ENCODE data around the gene DCTD.

Gene DCTD

GRCh38 chr4:182917182-182918043, at the start of gene DCTD:
Gene DCTD, minus strand, starts transcription at chr4:182917386. Its CDS starts 1,818 bp downstream, at chr4:182915568.
- peak; percentile 58 to 76 (median 58) for DNase-seq (ENCODE audit: low read depth in 3 of 3)

- DNase-seq (ENCODE audit: low read depth in 3 of 3) = no peak
Measured at GRCh38 chr4:182960746-182961145, 43.6 kb upstream of the DCTD start.

DNA sequence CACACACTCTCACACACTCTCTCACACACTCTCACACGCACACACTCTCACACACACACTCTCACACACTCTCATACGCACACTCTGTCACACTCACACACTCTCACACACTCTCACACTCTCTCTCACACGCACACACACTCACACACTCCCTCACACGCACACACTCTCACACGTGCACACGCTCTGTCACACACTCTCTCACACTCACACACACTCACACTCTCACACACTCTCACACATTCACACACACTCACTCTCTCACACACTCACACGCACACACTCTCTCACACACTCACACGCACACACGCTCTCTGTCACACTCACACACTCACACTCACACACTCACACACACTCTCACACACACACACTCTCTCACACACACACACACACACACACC, 43.0 kb upstream of the DCTD start:
- no peak for DNase-seq (ENCODE audit: low read depth in 3 of 3)

DNA sequence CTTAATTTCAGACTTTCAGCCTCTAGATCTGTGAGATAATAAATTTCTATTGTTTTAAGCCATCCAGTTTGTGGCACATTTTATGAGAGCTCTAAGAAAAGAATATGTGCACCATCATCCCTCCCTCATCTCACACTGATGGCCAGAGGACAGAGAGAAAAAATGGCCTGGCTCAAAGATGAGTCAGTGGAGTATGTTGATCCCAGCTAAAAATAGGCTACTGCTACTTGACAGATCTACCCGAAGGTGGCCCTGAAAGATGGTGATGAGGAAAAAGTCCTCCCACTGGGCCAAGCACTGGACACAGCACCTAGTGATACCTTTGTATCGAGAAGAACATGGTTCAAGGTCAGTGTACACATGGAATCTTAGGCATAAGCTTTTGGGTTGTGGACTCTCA, 38.2 kb upstream of the DCTD start:
- DNase-seq (ENCODE audit: low read depth in 3 of 3) = no peak

DNA sequence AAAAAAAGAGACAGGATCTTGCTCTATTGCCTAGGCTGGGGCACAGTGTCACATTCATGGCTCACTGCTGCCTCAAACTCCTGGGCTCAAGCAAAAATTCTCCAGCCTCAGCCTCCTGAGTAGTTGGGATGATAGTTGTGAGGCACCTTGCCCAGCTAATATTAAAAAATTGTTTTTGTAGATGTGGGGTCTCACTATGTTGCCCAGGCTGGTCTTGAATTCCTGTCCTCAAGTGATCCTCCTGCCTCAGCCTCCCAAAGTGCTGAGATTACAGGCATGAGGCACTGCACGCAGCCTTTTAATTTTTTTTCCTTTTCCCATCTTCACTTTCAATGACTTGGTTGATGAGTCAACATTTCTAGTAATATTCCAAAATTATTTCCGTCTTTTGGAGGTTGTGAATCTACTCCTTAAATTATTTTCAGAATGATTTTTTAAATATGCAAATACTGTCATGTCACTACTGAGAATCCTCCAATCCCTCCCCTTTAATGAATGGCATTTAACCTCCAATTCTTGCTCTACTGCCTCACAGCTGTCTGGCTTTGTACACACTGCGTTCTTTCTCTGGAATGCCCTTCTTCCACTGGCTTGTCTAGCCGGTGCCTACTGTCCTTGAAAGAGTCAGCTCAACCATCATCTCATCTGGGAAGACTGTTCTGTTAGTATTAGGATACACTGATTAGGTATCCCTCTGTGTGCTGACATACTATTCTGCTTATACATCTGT, 27.5 kb upstream of the DCTD start:
- DNase-seq (ENCODE audit: low read depth in 3 of 3) = no peak

DNA sequence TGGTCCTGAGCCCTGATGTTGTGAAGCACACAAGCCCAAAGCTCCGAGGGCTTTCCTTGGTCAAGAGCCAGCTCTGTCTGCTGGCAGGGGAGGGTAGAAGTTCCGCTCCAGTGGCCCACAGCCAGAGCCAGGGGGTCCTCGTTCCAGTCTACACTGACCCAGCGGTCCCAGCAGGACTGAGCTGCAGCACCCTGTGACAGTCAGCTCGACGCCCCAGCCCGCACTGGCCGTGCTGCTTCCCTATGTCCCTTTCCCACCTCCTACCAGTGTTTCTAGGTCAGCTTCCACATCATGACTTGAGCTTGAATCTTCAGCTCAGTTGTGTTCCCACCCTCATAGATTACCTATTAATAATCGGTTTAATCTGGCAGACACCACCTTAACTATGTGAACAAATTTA, 22.5 kb upstream of the DCTD start:
- no peak for DNase-seq (ENCODE audit: low read depth in 3 of 3)

GRCh38 chr4:182938205-182938645, 21.0 kb upstream of the DCTD start:
- peak; percentile 48 to 58 (median 55) for DNase-seq (ENCODE audit: low read depth in 3 of 3)

- no peak for DNase-seq (ENCODE audit: low read depth in 3 of 3)
Measured at GRCh38 chr4:182937268-182938204, 20.4 kb upstream of the DCTD start.

GRCh38 chr4:182932651-182933050, 15.5 kb upstream of the DCTD start:
- DNase-seq (ENCODE audit: low read depth in 3 of 3) = no peak

DNA sequence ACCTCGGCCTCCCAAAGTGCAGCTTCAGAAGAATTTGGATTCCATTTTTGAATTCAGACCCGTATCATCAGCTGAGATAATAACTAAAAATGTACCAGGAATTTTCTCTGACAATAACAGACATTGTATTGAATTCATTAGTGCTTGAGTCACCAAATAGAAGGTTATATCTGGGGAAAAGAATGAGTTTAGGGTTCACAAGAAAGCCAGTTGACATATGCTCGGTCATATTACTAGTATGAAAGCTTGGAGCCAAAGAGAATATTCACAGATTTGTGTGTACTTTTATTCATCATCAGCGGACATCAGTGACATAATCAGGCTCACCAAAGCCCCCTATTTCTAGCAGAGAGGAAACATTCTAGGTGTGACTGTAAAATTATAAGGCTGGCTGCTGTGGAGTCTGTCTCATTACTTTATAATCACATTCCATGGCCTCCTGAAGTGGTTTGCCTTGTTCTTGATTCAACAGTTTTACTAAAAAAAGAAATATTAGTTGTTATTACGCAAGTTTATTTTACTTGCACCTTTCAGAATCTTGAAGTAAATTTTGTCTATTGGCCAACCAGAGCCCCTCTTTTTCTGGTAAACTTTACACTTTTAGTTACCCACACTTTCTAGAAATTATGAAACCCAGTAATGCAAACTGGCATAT, 14.6 kb upstream of the DCTD start:
- no peak for DNase-seq (ENCODE audit: low read depth in 3 of 3)

GRCh38 chr4:182930889-182931288, 13.7 kb upstream of the DCTD start:
- no peak for DNase-seq (ENCODE audit: low read depth in 3 of 3)

GRCh38 chr4:182929296-182929695, 12.1 kb upstream of the DCTD start:
- no peak for DNase-seq (ENCODE audit: low read depth in 3 of 3)

DNA sequence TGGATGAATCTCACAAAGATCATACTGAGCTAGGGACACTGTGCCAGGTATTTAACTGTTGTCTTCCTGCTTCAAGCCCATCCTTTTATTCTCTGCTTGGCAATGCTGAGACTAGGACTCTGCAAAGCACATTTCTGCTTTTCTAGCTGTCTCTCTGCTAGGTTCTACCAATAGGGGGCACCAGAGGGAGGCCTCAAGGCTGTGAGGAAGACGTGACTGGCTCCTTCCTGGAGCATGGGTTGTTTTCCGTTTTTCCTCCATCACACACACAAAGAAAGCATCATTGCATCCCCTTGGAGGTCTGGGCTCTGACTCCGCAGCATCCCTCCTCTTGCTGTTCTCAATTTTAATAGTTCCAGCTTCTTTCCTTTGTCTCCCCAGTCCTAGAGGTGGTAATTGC, 10.9 kb upstream of the DCTD start:
- no peak for DNase-seq (ENCODE audit: low read depth in 3 of 3)

- DNase-seq (ENCODE audit: low read depth in 3 of 3) = no peak
Measured at GRCh38 chr4:182927505-182927904, 10.3 kb upstream of the DCTD start.

- no peak for DNase-seq (ENCODE audit: low read depth in 3 of 3)
Measured at GRCh38 chr4:182925855-182926254, 8.7 kb upstream of the DCTD start.

DNA sequence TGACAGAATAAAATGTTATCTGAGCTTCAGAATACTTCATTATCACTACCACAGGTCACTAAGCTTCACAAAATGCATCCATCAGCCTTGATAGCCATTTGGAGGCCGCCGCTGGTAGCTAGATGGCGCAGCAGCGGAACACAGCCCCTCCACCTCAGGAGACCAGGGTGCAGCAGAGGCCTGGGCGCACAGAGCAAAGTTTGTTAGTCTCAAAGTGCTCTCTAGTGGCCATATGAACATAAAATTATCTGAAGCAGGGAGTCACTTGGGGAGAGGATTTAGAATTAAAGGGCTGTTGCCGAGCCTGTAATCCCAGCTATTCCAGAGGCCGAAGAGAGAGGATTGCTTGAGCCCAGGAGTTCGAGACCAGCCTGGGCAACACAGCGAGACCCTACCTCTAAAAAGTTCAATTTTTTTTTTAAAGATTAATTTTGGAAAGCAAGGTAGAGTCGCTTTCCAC, 8.1 kb upstream of the DCTD start:
- DNase-seq (ENCODE audit: low read depth in 3 of 3) = peak in 2 of 3 donors; percentile 22 to 31

DNA sequence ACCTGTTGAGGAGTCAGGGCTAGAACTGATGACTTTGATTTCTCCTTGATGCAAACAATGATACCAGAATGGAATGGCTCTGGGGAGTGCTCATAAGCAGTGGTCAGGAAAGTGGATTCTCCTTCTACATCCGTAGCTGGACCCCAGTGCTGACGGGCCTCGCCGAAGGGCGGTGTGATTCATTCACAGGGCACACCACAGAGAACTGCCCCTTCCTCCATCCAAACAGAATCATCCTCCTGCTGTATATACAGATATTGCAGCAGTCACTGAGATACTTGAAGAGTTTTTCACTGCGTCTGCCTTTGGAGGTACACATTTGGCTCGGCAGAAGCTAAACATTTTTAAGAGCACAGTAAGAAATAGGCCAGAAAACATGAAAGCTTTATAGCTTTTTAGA, 7.3 kb upstream of the DCTD start:
- no peak for DNase-seq (ENCODE audit: low read depth in 3 of 3)

GRCh38 chr4:182923796-182924340, 6.7 kb upstream of the DCTD start:
- no peak for DNase-seq (ENCODE audit: low read depth in 3 of 3)

DNA sequence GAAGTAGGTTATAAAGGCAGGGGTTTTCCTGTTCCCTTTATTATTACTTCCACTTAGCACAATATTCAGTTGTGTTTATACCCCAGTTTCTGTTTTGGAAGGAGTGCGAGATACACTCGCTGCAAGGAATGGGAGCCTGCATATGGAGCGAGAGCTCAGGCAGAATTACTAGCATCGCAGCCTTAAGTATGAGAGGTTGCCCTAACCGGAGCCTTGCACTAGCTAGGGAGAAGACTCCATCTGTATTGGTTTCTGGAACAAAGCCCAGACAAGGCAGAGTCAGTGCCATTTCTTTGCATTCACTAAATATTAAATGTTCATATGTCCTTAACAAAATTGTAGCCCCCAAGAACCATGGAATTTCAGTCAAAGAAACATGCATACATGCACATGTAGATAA, 6.2 kb upstream of the DCTD start:
- DNase-seq (ENCODE audit: low read depth in 3 of 3) = no peak

- DNase-seq (ENCODE audit: low read depth in 3 of 3) = no peak
Measured at GRCh38 chr4:182922501-182923284, 5.5 kb upstream of the DCTD start.

Data from stimulated activated CD4-positive, alpha-beta T cell treated with anti-CD3 and anti-CD28 coated beads, TNF-alpha, amount 100 ng/mL, for 48 hours (primary cell).